ENCODE results near the gene ARHGEF7. TPM values are rescaled to one million over a fixed set of nuclear protein-coding genes. Genes with fewer than 3 reads are reported as not detected.

Gene ARHGEF7
- total and polyA plus RNA-seq, 5 donors, result 21.3 to 43.9 (median 35.3) TPM

GRCh38 chr13:111120913-111121312, 5.8 kb downstream of the ARHGEF7 start:
- no peak overlapping the region for H3K27ac ChIP-seq (ENCODE audit: low read length)
- no peaks in the 10 kb centered on the region for H3K9me3 ChIP-seq (ENCODE audit: control insufficient read depth, low read length)
- no peaks in the 10 kb centered on the region for H3K27me3 ChIP-seq (ENCODE audit: control insufficient read depth, insufficient read depth)
- no peaks in the 10 kb centered on the region for H3K4me1 ChIP-seq (ENCODE audit: control insufficient read depth, insufficient read depth, low read length)
- ATAC-seq (no peak), DNase-seq (no peak)
- WGBS, result 78% methylated on average over 8 of the region's 8 CpGs
- no peak overlapping the region for H3K4me3 ChIP-seq (ENCODE audit: low read length)
- intact Hi-C loops (cut with DNase I), result no loop called here

- Histone ChIP-seq H3K27ac (ENCODE audit: low read length) (no peak overlapping the region), H3K4me3 (ENCODE audit: low read length) (no peak overlapping the region), H3K9me3 (ENCODE audit: control insufficient read depth, low read length) (no peaks in the 10 kb centered on the region), H3K27me3 (ENCODE audit: control insufficient read depth, insufficient read depth) (no peaks in the 10 kb centered on the region), H3K4me1 (ENCODE audit: control insufficient read depth, insufficient read depth, low read length) (no peaks in the 10 kb centered on the region)
- 83% methylated on average over 16 of the region's 16 CpGs for WGBS
- intact Hi-C loops (cut with DNase I), result no loop called here
- ATAC-seq (no peak), DNase-seq (no peak)
These were observed 6.4 kb downstream of the ARHGEF7 start for GRCh38 chr13:111121506-111121905.

GRCh38 chr13:111122056-111122455, 6.9 kb downstream of the ARHGEF7 start:
- Histone ChIP-seq H3K9me3 (ENCODE audit: control insufficient read depth, low read length) (no peaks in the 10 kb centered on the region), H3K27ac (ENCODE audit: low read length) (no peak overlapping the region), H3K27me3 (ENCODE audit: control insufficient read depth, insufficient read depth) (no peaks in the 10 kb centered on the region), H3K4me1 (ENCODE audit: control insufficient read depth, insufficient read depth, low read length) (no peaks in the 10 kb centered on the region), H3K4me3 (ENCODE audit: low read length) (no peak overlapping the region)
- WGBS, result 72% methylated on average over 12 of the region's 12 CpGs
- intact Hi-C loops (cut with DNase I), result no loop called here
- DNase-seq (no peak), ATAC-seq (no peak)

- H3K4me1 ChIP-seq (ENCODE audit: control insufficient read depth, insufficient read depth, low read length), result no peaks in the 10 kb centered on the region
- intact Hi-C loops (cut with DNase I), result no loop called here
- no peak overlapping the region for H3K4me3 ChIP-seq (ENCODE audit: low read length)
- H3K27me3 ChIP-seq (ENCODE audit: control insufficient read depth, insufficient read depth), result no peaks in the 10 kb centered on the region
- no peak overlapping the region for H3K27ac ChIP-seq (ENCODE audit: low read length)
- no peak for ATAC-seq
- DNase-seq, result no peak
- WGBS, result 95% methylated on average over 9 of the region's 9 CpGs
- H3K9me3 ChIP-seq (ENCODE audit: control insufficient read depth, low read length), result no peaks in the 10 kb centered on the region
These were observed 7.5 kb downstream of the ARHGEF7 start for GRCh38 chr13:111122631-111123030.

GRCh38 chr13:111123221-111123620, 8.1 kb downstream of the ARHGEF7 start:
- ATAC-seq, result no peak
- no peak for DNase-seq
- Histone ChIP-seq H3K4me3 (ENCODE audit: low read length) (no peak overlapping the region), H3K4me1 (ENCODE audit: control insufficient read depth, insufficient read depth, low read length) (no peaks in the 10 kb centered on the region), H3K9me3 (ENCODE audit: control insufficient read depth, low read length) (no peaks in the 10 kb centered on the region), H3K27me3 (ENCODE audit: control insufficient read depth, insufficient read depth) (no peaks in the 10 kb centered on the region), H3K27ac (ENCODE audit: low read length) (no peak overlapping the region)
- 92% methylated on average over 4 of the region's 4 CpGs for WGBS
- intact Hi-C loops (cut with DNase I), result no loop called here

GRCh38 chr13:111123649-111124048, 8.5 kb downstream of the ARHGEF7 start:
- Histone ChIP-seq H3K9me3 (ENCODE audit: control insufficient read depth, low read length) (no peaks in the 10 kb centered on the region), H3K27ac (ENCODE audit: low read length) (no peak overlapping the region), H3K27me3 (ENCODE audit: control insufficient read depth, insufficient read depth) (no peaks in the 10 kb centered on the region), H3K4me1 (ENCODE audit: control insufficient read depth, insufficient read depth, low read length) (no peaks in the 10 kb centered on the region), H3K4me3 (ENCODE audit: low read length) (no peak overlapping the region)
- no peak for DNase-seq
- intact Hi-C loops (cut with DNase I), result no loop called here
- ATAC-seq, result no peak
- WGBS, result 56% methylated on average over 8 of the region's 8 CpGs

GRCh38 chr13:111126509-111126908, 11.4 kb downstream of the ARHGEF7 start:
- intact Hi-C loops (cut with DNase I), result no loop called here
- Histone ChIP-seq H3K27ac (ENCODE audit: low read length) (no peak overlapping the region), H3K4me1 (ENCODE audit: control insufficient read depth, insufficient read depth, low read length) (no peaks in the 10 kb centered on the region), H3K4me3 (ENCODE audit: low read length) (no peak overlapping the region), H3K9me3 (ENCODE audit: control insufficient read depth, low read length) (no peaks in the 10 kb centered on the region), H3K27me3 (ENCODE audit: control insufficient read depth, insufficient read depth) (no peaks in the 10 kb centered on the region)
- ATAC-seq (no peak), DNase-seq (no peak)

- H3K4me3 ChIP-seq (ENCODE audit: low read length), result no peak overlapping the region
- 83% methylated on average over 9 of the region's 9 CpGs for WGBS
- intact Hi-C loops (cut with DNase I), result no loop called here
- no peak for ATAC-seq
- H3K27me3 ChIP-seq (ENCODE audit: control insufficient read depth, insufficient read depth), result no peaks in the 10 kb centered on the region
- no peaks in the 10 kb centered on the region for H3K4me1 ChIP-seq (ENCODE audit: control insufficient read depth, insufficient read depth, low read length)
- no peaks in the 10 kb centered on the region for H3K9me3 ChIP-seq (ENCODE audit: control insufficient read depth, low read length)
- H3K27ac ChIP-seq (ENCODE audit: low read length), result no peak overlapping the region
- DNase-seq, result no peak
These were observed 14.5 kb downstream of the ARHGEF7 start for GRCh38 chr13:111129465-111130115.

GRCh38 chr13:111130116-111130508, 15.0 kb downstream of the ARHGEF7 start:
- Histone ChIP-seq H3K4me1 (ENCODE audit: control insufficient read depth, insufficient read depth, low read length) (no peaks in the 10 kb centered on the region), H3K27ac (ENCODE audit: low read length) (no peak overlapping the region), H3K4me3 (ENCODE audit: low read length) (no peak overlapping the region), H3K27me3 (ENCODE audit: control insufficient read depth, insufficient read depth) (no peaks in the 10 kb centered on the region), H3K9me3 (ENCODE audit: control insufficient read depth, low read length) (no peaks in the 10 kb centered on the region)
- ATAC-seq (no peak), DNase-seq (no peak)
- intact Hi-C loops (cut with DNase I), result no loop called here
- WGBS, result 79% methylated on average over 5 of the region's 5 CpGs

- WGBS, result 91% methylated on average over 10 of the region's 10 CpGs
- Histone ChIP-seq H3K27me3 (ENCODE audit: control insufficient read depth, insufficient read depth) (no peaks in the 10 kb centered on the region), H3K4me1 (ENCODE audit: control insufficient read depth, insufficient read depth, low read length) (no peaks in the 10 kb centered on the region), H3K9me3 (ENCODE audit: control insufficient read depth, low read length) (no peaks in the 10 kb centered on the region), H3K4me3 (ENCODE audit: low read length) (no peak overlapping the region), H3K27ac (ENCODE audit: low read length) (no peak overlapping the region)
- ATAC-seq (no peak), DNase-seq (no peak)
- intact Hi-C loops (cut with DNase I), result no loop called here
These were observed 15.9 kb downstream of the ARHGEF7 start for GRCh38 chr13:111131048-111131447.

- Histone ChIP-seq H3K9me3 (ENCODE audit: control insufficient read depth, low read length) (no peaks in the 10 kb centered on the region), H3K27me3 (ENCODE audit: control insufficient read depth, insufficient read depth) (no peaks in the 10 kb centered on the region), H3K4me1 (ENCODE audit: control insufficient read depth, insufficient read depth, low read length) (no peaks in the 10 kb centered on the region), H3K4me3 (ENCODE audit: low read length) (no peak overlapping the region), H3K27ac (ENCODE audit: low read length) (no peak overlapping the region)
- intact Hi-C loops (cut with DNase I), result no loop called here
- WGBS, result 69% methylated on average over 4 of the region's 4 CpGs
- ATAC-seq (no peak), DNase-seq (no peak)
These were observed 16.5 kb downstream of the ARHGEF7 start for GRCh38 chr13:111131611-111132010.

- H3K27ac ChIP-seq (ENCODE audit: low read length), result no peak overlapping the region
- no peaks in the 10 kb centered on the region for H3K9me3 ChIP-seq (ENCODE audit: control insufficient read depth, low read length)
- no peak overlapping the region for H3K4me3 ChIP-seq (ENCODE audit: low read length)
- H3K4me1 ChIP-seq (ENCODE audit: control insufficient read depth, insufficient read depth, low read length), result no peaks in the 10 kb centered on the region
- intact Hi-C loops (cut with DNase I), result no loop called here
- DNase-seq (no peak), ATAC-seq (no peak)
- no peaks in the 10 kb centered on the region for H3K27me3 ChIP-seq (ENCODE audit: control insufficient read depth, insufficient read depth)
- 86% methylated on average over 7 of the region's 7 CpGs for WGBS
These were observed 17.8 kb downstream of the ARHGEF7 start for GRCh38 chr13:111132948-111133347.

Measured in right cardiac atrium (tissue), 5 donors.